ENCODE measurements around the gene SMIM36.
"Not testable (repeated sequence)": the region's sequence is repeated elsewhere in the genome, so short reads cannot be mapped to it uniquely, and the experiment has no call there.

Gene SMIM36

DNA sequence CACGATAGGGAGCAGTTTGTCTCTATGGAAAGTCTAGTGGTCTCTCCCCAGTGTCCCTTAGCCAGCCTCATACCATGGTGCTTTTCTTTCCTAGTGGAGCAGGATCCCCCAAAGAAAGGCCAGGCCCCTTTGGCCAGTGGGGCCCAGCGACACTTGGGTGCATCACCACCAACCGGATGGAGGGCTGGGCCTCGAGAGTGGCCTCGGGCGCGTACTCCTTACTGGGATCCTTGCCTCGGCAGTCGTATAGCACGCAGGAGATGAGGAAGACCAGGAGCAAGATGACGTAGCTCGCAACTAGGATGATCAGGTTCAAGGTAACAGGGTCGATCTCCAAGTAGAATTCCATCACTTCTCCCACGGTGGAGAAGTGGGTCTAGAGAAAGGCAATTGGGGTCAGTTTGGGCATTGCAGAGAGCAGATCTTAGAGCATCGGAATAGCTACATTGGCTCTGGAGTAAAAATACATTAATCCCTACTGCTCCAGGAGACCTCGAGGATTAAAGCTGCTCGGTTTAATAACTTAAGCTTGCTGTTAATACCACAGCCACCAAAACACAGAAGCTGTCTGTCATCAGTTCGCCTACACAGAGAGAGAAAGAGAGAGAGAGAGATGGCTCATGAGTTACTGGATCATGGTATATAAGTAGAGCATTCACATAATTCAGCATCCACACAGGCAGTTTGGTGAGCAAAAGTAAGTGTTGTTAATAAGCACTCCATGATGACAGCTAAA is at the start of gene SMIM36:
TSS of gene SMIM36 (minus strand) at position 467 of the 736 bp plus-strand sequence.
- DNase-seq = no peak

- DNase-seq = no peak
Measured at GRCh38 chr17:55555772-55556171, 44.5 kb upstream of the SMIM36 start.

DNA sequence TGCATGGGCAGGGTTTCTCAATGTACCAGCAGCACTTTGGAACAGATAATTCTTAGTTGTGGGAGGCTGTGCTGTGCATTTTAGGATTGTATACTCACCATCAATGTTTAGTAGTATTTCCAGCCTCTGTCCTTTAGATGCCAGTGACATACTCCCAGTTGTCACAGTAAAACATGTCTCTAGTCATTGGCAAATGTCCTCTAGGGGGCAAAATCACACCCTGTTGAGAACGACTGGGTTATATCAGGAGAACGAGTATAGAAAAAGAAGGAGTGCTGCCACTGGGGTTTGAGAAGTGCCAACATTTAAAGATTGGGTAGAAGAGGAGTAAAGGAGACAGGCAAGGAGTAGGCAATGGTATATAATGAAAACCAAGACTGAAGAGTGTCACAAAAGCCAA is 37.9 kb upstream of the SMIM36 start:
- no peak for DNase-seq

DNA sequence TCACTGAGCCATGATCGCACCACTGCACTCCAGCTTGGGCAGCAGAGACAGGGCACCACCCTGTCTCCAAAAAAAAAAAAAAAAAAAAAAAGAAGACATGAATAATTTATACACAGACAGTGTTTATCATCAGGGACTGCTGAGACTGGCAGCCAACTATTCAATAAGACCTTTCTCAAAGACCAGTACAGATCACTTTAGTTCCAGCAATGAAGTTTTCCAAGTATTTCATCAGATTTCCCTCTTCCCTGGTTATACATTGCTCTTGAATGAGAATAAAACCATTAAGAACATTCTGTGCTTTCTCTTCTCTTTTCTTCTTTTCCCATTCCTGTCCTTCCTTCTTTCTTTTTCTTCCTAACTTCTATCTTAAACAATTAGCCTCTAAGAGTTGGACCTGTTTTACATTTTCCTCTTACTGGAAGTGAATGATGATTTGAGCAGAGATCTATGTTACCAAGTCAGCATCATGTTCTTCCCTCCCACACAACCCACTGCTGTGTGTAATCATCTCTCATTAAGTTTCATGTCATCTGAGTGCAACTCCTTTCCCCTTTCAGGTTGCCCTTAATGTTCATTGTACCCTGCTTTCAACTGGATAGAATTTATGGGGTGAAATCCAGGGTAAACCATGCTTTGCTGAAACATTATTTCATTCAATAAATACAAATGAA is 35.9 kb upstream of the SMIM36 start:
- no peak for DNase-seq

DNA sequence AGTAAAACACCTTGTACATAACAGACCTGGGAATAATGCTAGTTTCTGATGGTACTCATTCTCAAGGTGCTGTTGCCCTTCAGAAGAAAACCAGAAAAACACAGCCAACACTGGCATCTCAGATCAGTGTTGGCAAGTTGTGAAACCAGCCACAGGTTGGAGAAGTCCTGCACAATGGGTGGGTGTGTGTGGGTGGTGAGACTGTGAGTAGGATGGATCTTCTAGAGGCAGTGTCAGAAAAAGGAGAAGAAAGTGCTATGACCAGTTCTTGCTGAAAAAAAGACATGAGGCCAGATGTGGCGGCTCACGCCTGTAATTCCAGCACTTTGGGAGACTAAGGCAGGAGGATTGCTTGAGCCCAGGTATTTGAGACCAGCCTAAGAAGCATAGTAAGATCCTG is 35.2 kb upstream of the SMIM36 start:
- no peak for DNase-seq

- no peak for DNase-seq
Measured at GRCh38 chr17:55545806-55546205, 34.6 kb upstream of the SMIM36 start.

DNA sequence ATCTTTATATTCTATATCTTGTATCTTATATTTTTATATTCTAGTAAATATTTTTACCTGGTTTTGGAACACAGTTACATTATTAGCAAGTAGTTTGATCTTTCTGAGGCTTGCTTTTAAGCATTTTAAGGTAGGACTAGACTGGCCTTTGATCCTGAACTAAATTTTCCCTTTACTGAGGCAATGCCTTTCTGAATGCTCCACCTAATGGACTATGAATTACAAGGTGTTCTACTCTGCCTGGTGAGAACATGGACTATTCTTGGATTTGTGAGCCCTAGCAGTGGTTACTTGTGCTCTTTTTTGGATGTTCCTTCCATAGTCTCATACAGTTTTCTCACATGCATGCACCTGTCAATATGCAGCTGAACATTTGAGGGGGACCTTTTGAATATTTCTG is 32.5 kb upstream of the SMIM36 start:
- DNase-seq = no peak

DNA sequence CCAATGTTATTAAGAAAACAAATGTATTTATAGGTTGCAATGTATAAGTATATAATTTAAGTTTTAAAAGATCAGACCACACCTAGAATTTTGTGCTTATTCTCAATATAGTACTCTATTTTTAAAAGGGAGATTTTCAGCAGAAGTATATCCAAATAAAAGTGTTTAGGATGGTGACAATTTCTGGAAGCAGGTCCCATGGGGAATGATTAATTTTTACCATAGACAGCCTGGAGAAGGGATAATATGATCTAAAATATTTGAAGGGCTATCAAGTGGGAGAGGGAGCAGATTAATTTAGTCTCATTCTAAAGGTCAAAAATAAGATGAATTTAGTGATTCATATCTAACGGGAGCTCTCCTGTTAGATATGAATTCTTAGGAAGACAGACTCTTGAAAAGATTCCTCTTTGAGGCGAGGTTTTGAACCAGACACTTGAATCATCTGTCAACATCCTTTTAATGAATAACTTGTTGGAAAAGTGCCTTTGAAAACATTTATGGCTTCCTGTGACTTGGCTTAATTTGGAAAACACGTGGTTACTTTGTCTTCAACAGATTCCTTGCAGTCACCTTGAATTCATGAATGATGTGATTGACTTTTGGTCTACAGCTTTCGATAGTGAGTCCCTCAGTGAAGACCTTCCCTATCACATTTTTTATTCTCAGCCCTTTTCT is 29.3 kb upstream of the SMIM36 start:
- DNase-seq = no peak

- DNase-seq = no peak
Measured at GRCh38 chr17:55536205-55536604, 25.0 kb upstream of the SMIM36 start.

DNA sequence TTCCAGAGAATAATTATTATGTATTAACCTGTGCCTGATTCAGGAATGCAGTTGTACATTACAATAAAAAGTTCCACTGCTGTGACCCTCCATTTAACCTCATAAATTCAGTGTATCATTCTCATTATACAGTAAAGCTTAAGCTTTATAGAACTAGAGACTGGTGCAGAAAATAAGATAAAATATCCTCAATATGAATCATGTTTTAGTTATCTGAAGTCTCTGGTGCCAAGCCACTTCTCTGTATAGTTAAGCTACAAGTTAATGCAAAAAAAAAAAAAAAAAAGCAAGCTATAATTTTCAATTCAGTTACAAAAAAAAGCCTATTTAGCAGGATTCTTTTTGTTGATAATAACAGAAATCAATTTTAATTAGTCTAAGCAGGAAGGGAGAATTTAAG is 22.4 kb upstream of the SMIM36 start:
- DNase-seq = no peak

- DNase-seq = no peak
Measured at GRCh38 chr17:55532670-55533069, 21.4 kb upstream of the SMIM36 start.

DNA sequence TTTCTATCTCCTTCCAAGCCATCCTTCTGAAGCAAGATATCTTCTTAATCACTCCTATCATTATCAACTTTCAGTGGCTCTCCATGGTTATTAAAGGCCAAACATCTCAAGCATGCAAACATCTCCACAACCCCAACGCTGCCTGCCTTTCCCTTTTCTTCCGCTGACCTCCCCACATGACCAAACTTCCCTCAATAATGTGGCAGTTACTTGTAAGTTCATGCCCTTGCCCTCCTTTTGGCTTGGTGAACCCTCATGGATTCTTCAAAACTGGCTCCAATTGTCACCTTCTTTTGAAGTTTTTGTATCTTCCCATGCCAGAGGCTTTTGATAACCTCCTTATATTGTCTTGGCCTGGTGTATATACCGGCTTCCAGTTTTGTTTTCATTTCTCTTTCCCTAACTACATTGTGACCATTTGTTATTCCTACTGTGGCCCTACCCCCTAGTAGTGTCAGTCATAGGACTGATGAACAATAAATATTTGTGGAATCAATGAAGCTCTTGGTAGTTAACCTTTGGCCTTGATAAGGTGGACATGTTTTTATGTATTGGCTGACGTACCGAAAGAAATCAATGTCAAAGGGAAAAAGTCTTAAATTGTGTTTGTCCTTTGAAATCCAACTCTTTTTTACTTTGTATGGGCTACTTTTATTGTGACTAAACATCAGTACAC is 19.9 kb upstream of the SMIM36 start:
- no peak for DNase-seq

DNA sequence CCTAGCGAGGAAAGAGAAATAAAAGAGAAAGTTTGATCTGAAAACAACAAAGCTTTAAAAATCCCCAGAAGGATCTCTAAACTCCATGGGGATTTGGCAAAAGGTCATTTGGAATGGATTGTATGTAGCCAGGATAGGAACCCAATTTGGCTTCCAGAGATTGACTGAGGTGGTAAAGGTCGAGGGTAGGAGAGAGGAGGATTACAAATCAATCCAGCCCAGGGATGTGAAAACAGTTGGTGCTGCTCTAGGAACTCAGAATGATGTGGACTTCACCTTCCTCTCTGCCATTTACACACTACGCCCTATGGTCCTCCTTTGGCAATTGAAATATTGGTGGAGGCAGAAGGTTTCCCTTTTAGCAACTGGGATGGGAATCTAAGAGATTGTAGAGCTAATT is 18.8 kb upstream of the SMIM36 start:
- DNase-seq = no peak

DNA sequence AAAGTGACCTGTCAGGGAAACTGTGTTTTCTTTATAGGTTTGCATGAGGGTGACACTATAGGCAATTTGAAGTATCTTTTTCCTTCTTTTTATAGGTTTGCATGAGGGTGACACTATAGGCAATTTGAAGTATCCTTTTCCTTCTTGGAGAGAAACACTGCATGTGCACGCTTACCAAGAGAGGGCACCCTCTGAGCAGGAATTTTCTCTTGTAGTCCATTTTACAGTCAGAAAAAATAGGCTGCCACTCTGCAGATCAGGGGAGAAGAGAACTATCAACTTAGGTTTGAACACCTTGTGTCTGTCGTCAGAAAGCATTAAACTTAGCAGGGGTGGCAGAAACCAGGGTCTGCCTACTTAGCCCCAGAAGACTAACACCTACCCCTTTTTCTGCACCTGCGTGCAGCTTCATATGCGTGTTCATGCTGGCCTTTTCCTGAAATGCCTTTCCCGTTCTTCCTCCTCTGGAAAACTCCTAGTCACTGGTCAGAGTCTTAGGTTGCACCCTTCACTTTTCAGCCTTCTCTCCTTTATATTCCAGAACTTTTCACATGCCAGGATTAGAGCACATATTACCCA is 16.4 kb upstream of the SMIM36 start:
- DNase-seq = peak; percentile 61

DNA sequence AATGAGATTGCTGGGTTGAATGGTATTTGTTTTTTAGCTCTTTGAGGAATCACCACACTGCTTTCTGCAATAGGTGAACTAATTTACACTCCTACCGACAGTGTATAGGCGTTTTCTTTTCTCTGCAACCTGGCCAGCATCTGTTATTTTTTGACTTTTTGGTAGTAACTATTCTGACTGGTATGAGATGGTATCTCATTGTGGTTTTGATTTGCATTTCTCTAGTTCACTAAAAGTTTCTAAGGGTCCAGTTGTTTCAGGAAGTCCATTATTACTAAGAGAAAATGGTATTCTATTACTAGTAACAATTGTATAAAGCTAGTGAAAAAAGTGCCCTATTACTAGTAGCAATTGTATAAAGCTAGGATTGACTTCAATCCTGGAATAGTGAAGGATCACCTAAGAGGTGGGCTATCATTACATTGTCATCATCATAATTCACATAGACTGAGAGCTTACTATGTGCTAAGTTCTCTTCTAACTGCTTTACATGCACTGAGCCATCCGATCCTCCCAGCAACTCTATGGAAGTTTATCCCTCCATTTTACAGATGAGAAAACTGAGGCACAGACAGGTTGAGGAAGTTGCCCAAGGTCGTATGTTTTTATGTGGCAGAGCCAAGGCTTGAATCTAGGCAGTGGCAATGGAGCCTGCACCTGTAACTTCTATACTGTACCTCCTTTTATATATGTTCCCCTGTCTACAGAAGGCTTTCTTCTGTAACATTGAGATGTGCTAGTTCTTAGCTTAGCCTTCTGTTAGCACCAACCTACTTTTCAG is 13.4 kb upstream of the SMIM36 start:
- no peak for DNase-seq

GRCh38 chr17:55523032-55523431 is 11.8 kb upstream of the SMIM36 start:
- DNase-seq = not testable (repeated sequence)

- no peak for DNase-seq
Measured at GRCh38 chr17:55521186-55521585, 9.9 kb upstream of the SMIM36 start.

DNA sequence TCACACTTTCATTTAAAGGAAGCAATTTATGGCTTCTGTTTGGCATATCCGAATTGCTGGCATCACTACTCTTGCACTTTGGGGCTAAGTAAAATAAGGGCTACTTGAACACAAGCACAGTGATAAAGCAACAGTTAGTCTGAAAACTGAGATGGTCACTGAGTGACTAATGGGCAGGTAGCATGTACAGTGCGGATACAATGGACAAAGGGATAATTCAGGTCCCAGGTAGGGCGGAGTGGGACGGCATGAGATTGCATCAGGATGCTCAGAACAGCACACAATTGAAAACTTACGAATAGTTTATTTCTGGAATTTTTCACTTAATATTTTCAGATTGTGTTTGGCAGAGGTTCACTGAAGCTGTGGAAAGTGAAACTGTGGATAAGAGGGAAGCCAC is 9.2 kb upstream of the SMIM36 start:
- no peak for DNase-seq

GRCh38 chr17:55518510-55518909 is 7.3 kb upstream of the SMIM36 start:
- DNase-seq = no peak

DNA sequence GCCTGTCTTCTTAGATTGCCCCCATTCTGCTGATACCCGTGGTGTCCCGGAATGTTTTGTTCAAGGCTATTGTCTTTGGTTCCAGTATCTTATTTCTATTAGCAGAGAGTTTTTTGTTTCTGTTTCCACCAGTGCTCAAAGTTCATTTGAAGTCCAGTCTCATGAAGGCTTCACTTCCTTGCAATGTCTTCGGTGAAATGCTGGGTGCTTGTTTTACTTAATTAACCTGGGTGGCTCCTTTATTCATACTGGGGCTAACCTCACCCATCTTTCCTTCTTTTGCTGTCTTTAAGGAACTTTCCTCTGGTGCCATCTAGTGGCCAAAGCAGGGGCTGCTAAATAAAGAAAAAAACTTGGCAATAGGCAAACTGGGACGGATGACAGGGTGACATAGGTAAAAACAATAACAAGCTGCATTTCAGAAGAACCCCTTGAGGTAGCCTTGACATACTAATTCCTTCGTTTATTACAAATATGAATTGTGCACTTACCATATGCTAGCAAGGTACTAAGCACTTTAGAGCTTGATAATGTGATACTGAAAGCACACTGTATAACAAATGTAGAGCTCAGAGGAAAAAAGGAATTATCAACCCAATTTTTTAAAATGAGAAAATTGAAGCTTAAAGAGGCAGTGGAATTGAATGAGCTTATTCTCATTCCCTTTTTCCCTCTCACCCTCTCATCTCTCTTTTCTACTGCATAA is 2.8 kb upstream of the SMIM36 start:
- DNase-seq = peak; percentile 78

DNA sequence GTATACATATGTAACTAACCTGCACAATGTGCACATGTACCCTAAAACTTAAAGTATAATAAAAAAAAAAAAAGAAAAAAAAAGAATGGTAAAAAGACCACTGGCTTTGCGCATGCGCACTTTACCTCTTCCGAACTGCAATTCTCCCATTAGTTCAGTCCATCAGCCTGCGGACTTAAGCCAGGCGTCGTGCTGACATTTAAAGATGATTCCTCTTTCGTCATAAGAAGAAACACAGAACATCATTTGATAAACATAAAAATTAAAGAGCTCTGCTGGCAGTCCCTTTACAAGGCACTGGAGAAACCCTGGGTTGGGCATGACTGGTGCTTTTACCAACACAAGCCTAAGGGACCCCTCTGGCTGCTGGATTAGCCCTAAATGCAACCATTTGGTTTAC is 3.6 kb downstream of the SMIM36 start:
- DNase-seq = not testable (repeated sequence)

DNA sequence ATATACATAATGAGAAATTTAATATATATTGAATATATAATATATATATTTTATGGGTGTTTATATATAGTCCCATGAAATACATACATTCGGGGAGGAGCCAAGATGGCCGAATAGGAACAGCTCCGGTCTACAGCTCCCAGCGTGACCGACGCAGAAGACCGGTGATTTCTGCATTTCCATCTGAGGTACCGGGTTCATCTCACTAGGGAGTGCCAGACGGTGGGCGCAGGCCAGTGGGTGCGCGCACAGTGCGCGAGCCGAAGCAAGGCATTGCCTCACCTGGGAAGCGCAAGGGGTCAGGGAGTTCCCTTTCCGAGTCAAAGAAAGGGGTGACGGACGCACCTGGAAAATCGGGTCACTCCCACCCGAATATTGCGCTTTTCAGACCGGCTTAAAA is 9.6 kb downstream of the SMIM36 start:
- not testable (repeated sequence) for DNase-seq
